HEK293 (cell line): ENCODE measurements around the gene DHRS4L2.
"Not testable (repeated sequence)": the region's sequence is repeated elsewhere in the genome, so short reads cannot be mapped to it uniquely, and the experiment has no call there.

Source experiments
- CTCF ChIA-PET: fragments of 350-600 bp; formaldehyde crosslinking; extraction: SDS; loops from one replicate; lab custom pipeline; 2021; ENCODE audit warnings: antibody characterized with exemption; lab: Yijun Ruan, JAX
- POLR2A ChIA-PET: fragments of 300-600 bp; formaldehyde crosslinking; extraction: SDS; loops from one replicate; lab custom pipeline; 2020; ENCODE audit warnings: antibody characterized with exemption, inconsistent platforms; lab: Yijun Ruan, JAX
- H3K27ac ChIP-seq: fragments of 200-500 bp; sonication (Bioruptor generic); 2 replicates; pipeline ENCODE4 v1.5.1; 2014; ENCODE audit warnings: low read depth, low read length, control low read depth, inconsistent platforms; ENCODE audit errors: extremely low read depth
- H3K36me3 ChIP-seq, 2 experiments: fragments of 200-500 bp in 1 of 2; sonication (Bioruptor generic) in 1 of 2; 1 replicate in 1 of 2; 2 replicates in 1 of 2; pipeline ENCODE4 v1.5.1; 2014 to 2017; ENCODE audit warnings: inconsistent platforms in 2 of 2, low read length in 2 of 2; ENCODE audit not compliant: control insufficient read depth in 2 of 2, insufficient read depth in 1 of 2
- H3K4me1 ChIP-seq: fragments of 200-500 bp; sonication (Bioruptor generic); 2 replicates; pipeline ENCODE4 v1.5.1; 2014; ENCODE audit warnings: mild to moderate bottlenecking, low read length, inconsistent platforms; ENCODE audit not compliant: control insufficient read depth, insufficient read depth
- H3K4me3 ChIP-seq: 2 replicates; pipeline ENCODE4 v1.5.1; 2011; ENCODE audit warnings: low read depth, mild to moderate bottlenecking, control low read depth, low read length, moderate library complexity
- H3K9me3 ChIP-seq: fragments of 200-500 bp; sonication (Bioruptor generic); 2 replicates; pipeline ENCODE4 v1.5.1; 2014; ENCODE audit warnings: low read depth, low read length, inconsistent platforms; ENCODE audit not compliant: control insufficient read depth, insufficient read depth
- GFI1B ChIP-seq: fragments of 450-650 bp; formaldehyde crosslinking; IDR thresholded peaks from 2 replicates; pipeline ENCODE4 v1.5.1; 2016; ENCODE audit warnings: missing biosample characterization, missing genetic modification characterization
- GLIS2 ChIP-seq: fragments of 450-650 bp; formaldehyde crosslinking; IDR thresholded peaks from 2 replicates; pipeline ENCODE4 v1.5.1; 2016; ENCODE audit warnings: missing biosample characterization, missing genetic modification characterization
- MYNN ChIP-seq: fragments of 450-650 bp; formaldehyde crosslinking; IDR thresholded peaks from 2 replicates; pipeline ENCODE4 v1.5.1; 2016; ENCODE audit warnings: missing biosample characterization, missing genetic modification characterization, borderline replicate concordance
- OVOL3 ChIP-seq: fragments of 450-650 bp; formaldehyde crosslinking; IDR thresholded peaks from 2 replicates; pipeline ENCODE4 v1.5.1; 2016; ENCODE audit warnings: missing biosample characterization, missing genetic modification characterization
- SP3 ChIP-seq: fragments of 450-650 bp; formaldehyde crosslinking; IDR thresholded peaks from 2 replicates; pipeline ENCODE4 v1.5.1; 2016; ENCODE audit warnings: missing biosample characterization, missing genetic modification characterization
- TCF7L2 ChIP-seq: IDR thresholded peaks from 2 replicates; pipeline ENCODE4 v1.6.1; 2011; ENCODE audit warnings: low read depth, mild to moderate bottlenecking, inconsistent platforms, low read length, moderate library complexity, borderline replicate concordance
- YY2 ChIP-seq: fragments of 450-650 bp; formaldehyde crosslinking; IDR thresholded peaks from 2 replicates; pipeline ENCODE4 v1.5.1; 2016; ENCODE audit warnings: missing biosample characterization, missing genetic modification characterization
- ZBTB17 ChIP-seq: fragments of 450-650 bp; formaldehyde crosslinking; IDR thresholded peaks from 2 replicates; pipeline ENCODE4 v1.5.1; 2016; ENCODE audit warnings: missing biosample characterization, missing genetic modification characterization
- ZBTB48 ChIP-seq: fragments of 450-650 bp; formaldehyde crosslinking; IDR thresholded peaks from 2 replicates; pipeline ENCODE4 v1.5.1; 2016; ENCODE audit warnings: missing biosample characterization, missing genetic modification characterization
- ZIC2 ChIP-seq: fragments of 450-650 bp; formaldehyde crosslinking; IDR thresholded peaks from 2 replicates; pipeline ENCODE4 v1.5.1; 2016; ENCODE audit warnings: missing biosample characterization, missing genetic modification characterization
- ZNF10 ChIP-seq: fragments of 450-650 bp; formaldehyde crosslinking; IDR thresholded peaks from 2 replicates; pipeline ENCODE4 v1.5.1; 2017; ENCODE audit warnings: missing biosample characterization, missing genetic modification characterization
- ZNF19 ChIP-seq: fragments of 450-650 bp; formaldehyde crosslinking; IDR thresholded peaks from 2 replicates; pipeline ENCODE4; 2016; ENCODE audit warnings: missing biosample characterization, missing genetic modification characterization, low read depth
- ZNF391 ChIP-seq: fragments of 450-650 bp; formaldehyde crosslinking; IDR thresholded peaks from 2 replicates; pipeline ENCODE4 v1.5.1; 2016; ENCODE audit warnings: low read depth, missing biosample characterization, missing genetic modification characterization, borderline replicate concordance
- ZNF404 ChIP-seq: fragments of 450-650 bp; formaldehyde crosslinking; IDR thresholded peaks from 2 replicates; pipeline ENCODE4 v1.5.1; 2017; ENCODE audit warnings: missing biosample characterization, missing genetic modification characterization
- ZNF548 ChIP-seq: fragments of 450-650 bp; formaldehyde crosslinking; IDR thresholded peaks from 2 replicates; pipeline ENCODE4 v1.5.1; 2016; ENCODE audit warnings: missing biosample characterization, missing genetic modification characterization
- ZNF571 ChIP-seq: fragments of 450-650 bp; formaldehyde crosslinking; IDR thresholded peaks from 2 replicates; pipeline ENCODE4 v1.5.0; 2017; ENCODE audit warnings: missing biosample characterization, missing genetic modification characterization
- ZNF610 ChIP-seq: fragments of 450-650 bp; formaldehyde crosslinking; IDR thresholded peaks from 2 replicates; pipeline ENCODE4 v1.5.1; 2016; ENCODE audit warnings: missing biosample characterization, missing genetic modification characterization, borderline replicate concordance
- ZNF677 ChIP-seq: fragments of 450-650 bp; IDR thresholded peaks from 2 replicates; pipeline ENCODE4 v1.5.0; 2018; ENCODE audit warnings: missing biosample characterization, mild to moderate bottlenecking, missing genetic modification characterization, moderate library complexity
- TF ChIP-seq, protein P1 (sequence below): fragments of 450-650 bp; formaldehyde crosslinking; IDR thresholded peaks from 2 replicates; pipeline ENCODE4 v1.5.1; 2016; ENCODE audit warnings: missing biosample characterization, missing genetic modification characterization, borderline replicate concordance
- TF ChIP-seq, protein P2 (sequence below): fragments of 450-650 bp; formaldehyde crosslinking; IDR thresholded peaks from 2 replicates; pipeline ENCODE4 v1.5.1; 2016; ENCODE audit warnings: missing biosample characterization, missing genetic modification characterization
- TF ChIP-seq, protein P3 (sequence below): fragments of 450-650 bp; formaldehyde crosslinking; IDR thresholded peaks from 2 replicates; pipeline ENCODE4 v1.5.1; 2016; ENCODE audit warnings: missing biosample characterization, missing genetic modification characterization
- TF ChIP-seq, protein P4 (sequence below): fragments of 450-650 bp; formaldehyde crosslinking; optimal IDR thresholded peaks from 2 replicates; pipeline ENCODE3; 2016; ENCODE audit warnings: missing biosample characterization, mild to moderate bottlenecking, missing genetic modification characterization
- TF ChIP-seq, protein P5 (sequence below): fragments of 450-650 bp; formaldehyde crosslinking; IDR thresholded peaks from 2 replicates; pipeline ENCODE4 v1.5.1; 2016; ENCODE audit warnings: missing biosample characterization, missing genetic modification characterization

Gene DHRS4L2

DNA sequence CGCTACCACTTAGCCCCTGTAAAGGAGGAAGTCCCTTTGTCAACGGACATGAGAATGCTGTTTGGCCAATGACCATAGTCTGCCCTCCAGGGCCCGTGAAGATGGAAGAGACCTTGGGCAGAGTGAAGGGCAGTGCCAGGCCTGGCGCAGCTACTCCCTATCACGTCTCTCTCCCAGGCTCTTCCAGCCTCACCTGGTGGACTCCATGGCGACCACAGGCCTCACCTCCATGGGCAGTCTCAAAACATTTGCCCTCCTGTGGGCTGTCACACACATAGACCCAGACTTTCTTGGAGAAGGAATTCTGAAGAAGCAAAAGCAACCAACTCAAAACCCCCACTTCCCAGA is 35.6 kb upstream of the DHRS4L2 start:
- peak overlapping the region; percentile 61; the same call in 1 of the 2 replicates for H3K27ac ChIP-seq
- POLR2A ChIA-PET, result interaction anchor here (1.2 kb wide), 1 partner anchor 141 kb away, joined by 4 read pairs; the partner anchor contains the start of gene PCK2
- H3K9me3 ChIP-seq, H3K36me3 ChIP-seq, H3K4me1 ChIP-seq: not testable (repeated sequence)
- H3K4me3 ChIP-seq, result peak overlapping the region; percentile 94
- CTCF ChIA-PET, result interaction anchor here (1.0 to 3.8 kb wide), 7 partner anchors 8 to 489 kb away, joined by 4 to 13 read pairs (median 5); no protein-coding TSS in a partner anchor

DNA sequence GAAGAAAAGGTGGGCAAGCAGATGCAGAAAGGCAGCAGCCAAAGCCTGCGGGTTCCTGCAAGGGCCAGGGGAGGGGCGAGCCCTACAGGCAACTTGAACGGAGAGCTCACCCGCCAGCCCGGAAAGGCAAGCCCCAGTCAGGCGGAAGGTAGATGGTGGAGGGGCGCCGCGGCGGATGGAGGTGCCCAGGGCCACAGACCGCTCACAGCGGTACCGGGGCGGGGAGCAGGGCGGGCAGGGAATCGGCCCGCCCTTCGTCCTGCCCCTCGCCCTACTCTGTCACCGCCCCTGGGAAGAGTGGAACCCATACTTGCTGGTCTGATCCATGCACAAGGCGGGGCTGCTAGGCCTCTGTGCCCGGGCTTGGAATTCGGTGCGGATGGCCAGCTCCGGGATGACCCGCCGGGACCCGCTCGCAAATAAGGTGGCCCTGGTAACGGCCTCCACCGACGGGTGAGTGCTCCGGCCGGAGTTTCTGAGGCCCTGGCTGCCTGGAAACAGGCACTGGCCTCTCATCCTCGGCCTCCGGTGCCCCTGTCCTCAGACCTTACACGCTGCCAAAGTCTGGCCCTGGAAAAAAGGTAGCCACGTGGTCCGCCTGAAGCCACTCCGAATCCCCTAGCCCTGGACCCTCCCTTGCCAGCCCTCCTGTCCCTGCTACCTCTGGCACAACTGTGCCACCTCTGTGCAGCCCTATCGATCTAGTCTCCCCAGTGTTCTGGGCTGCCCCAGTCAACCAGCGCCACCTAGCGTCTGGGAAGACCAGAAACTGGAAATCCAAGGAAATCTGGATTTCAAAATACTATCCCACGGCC is 35.1 kb upstream of the DHRS4L2 start, which contains the start of gene DHRS4:
Gene DHRS4, plus strand, starts transcription at position 307 of the 815 bp plus-strand sequence. Its CDS starts 19 bp downstream, at position 326.
- peak within 1 kb of the TSS; percentile 94 for H3K4me3 ChIP-seq
- H3K36me3 ChIP-seq, result peaks cover 0 to 5% of the 10 kb centered on the region in 2 experiments; a peak in 1 of 3 replicates
- POLR2A ChIA-PET, result interaction anchor here (1.2 kb wide), 1 partner anchor 140 kb away, joined by 4 read pairs; the partner anchor contains the start of gene PCK2
- CTCF ChIA-PET, result interaction anchor here (0.6 to 3.8 kb wide), 13 partner anchors 9 to 648 kb away, joined by 3 to 13 read pairs (median 4); partner anchors contain the start of gene AP1G2
- H3K9me3 ChIP-seq, result no peaks in the 10 kb centered on the region
- peak within 1 kb of the TSS; percentile 61; the same call in 1 of the 2 replicates for H3K27ac ChIP-seq
- no peaks in the 10 kb centered on the region for H3K4me1 ChIP-seq
- TF ChIP-seq ZIC2 (tag by site-specific recombination), result peak; percentile 76
- TF ChIP-seq, protein P1, sequence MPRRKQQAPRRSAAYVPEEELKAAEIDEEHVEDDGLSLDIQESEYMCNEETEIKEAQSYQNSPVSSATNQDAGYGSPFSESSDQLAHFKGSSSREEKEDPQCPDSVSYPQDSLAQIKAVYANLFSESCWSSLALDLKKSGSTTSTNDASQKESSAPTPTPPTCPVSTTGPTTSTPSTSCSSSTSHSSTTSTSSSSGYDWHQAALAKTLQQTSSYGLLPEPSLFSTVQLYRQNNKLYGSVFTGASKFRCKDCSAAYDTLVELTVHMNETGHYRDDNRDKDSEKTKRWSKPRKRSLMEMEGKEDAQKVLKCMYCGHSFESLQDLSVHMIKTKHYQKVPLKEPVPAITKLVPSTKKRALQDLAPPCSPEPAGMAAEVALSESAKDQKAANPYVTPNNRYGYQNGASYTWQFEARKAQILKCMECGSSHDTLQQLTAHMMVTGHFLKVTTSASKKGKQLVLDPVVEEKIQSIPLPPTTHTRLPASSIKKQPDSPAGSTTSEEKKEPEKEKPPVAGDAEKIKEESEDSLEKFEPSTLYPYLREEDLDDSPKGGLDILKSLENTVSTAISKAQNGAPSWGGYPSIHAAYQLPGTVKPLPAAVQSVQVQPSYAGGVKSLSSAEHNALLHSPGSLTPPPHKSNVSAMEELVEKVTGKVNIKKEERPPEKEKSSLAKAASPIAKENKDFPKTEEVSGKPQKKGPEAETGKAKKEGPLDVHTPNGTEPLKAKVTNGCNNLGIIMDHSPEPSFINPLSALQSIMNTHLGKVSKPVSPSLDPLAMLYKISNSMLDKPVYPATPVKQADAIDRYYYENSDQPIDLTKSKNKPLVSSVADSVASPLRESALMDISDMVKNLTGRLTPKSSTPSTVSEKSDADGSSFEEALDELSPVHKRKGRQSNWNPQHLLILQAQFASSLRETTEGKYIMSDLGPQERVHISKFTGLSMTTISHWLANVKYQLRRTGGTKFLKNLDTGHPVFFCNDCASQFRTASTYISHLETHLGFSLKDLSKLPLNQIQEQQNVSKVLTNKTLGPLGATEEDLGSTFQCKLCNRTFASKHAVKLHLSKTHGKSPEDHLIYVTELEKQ (tag by site-specific recombination), result peak; percentile 46; the same call in 1 of the 2 replicates
- no peak for TF ChIP-seq ZNF404 (tag by site-specific recombination)
- TF ChIP-seq ZNF571 (tag by site-specific recombination), result no peak
- TF ChIP-seq ZNF19 (tag by site-specific recombination), result no peak
- no peak for TF ChIP-seq GFI1B (tag by site-specific recombination)
- TF ChIP-seq, protein P2, sequence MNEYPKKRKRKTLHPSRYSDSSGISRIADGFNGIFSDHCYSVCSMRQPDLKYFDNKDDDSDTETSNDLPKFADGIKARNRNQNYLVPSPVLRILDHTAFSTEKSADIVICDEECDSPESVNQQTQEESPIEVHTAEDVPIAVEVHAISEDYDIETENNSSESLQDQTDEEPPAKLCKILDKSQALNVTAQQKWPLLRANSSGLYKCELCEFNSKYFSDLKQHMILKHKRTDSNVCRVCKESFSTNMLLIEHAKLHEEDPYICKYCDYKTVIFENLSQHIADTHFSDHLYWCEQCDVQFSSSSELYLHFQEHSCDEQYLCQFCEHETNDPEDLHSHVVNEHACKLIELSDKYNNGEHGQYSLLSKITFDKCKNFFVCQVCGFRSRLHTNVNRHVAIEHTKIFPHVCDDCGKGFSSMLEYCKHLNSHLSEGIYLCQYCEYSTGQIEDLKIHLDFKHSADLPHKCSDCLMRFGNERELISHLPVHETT, result peak; percentile 72
- no peak; the same call in 1 of the 2 replicates for TF ChIP-seq OVOL3 (tag by site-specific recombination)
- TF ChIP-seq ZNF677 (tag by site-specific recombination), result no peak
- TF ChIP-seq, protein P3, sequence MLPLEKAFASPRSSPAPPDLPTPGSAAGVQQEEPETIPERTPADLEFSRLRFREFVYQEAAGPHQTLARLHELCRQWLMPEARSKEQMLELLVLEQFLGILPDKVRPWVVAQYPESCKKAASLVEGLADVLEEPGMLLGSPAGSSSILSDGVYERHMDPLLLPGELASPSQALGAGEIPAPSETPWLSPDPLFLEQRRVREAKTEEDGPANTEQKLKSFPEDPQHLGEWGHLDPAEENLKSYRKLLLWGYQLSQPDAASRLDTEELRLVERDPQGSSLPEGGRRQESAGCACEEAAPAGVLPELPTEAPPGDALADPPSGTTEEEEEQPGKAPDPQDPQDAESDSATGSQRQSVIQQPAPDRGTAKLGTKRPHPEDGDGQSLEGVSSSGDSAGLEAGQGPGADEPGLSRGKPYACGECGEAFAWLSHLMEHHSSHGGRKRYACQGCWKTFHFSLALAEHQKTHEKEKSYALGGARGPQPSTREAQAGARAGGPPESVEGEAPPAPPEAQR (tag by site-specific recombination), result no peak
- TF ChIP-seq, protein P4, sequence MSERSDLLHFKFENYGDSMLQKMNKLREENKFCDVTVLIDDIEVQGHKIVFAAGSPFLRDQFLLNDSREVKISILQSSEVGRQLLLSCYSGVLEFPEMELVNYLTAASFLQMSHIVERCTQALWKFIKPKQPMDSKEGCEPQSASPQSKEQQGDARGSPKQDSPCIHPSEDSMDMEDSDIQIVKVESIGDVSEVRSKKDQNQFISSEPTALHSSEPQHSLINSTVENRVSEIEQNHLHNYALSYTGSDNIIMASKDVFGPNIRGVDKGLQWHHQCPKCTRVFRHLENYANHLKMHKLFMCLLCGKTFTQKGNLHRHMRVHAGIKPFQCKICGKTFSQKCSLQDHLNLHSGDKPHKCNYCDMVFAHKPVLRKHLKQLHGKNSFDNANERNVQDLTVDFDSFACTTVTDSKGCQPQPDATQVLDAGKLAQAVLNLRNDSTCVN (tag by site-specific recombination), result peak; percentile 31
- TF ChIP-seq SP3 (tag by site-specific recombination), result peak; percentile 92
- 0 out of 2 replicates have a peak, but pooled peaks have one; percentile 34 for TF ChIP-seq MYNN
- TF ChIP-seq YY2 (tag by site-specific recombination), result no peak
- TF ChIP-seq ZNF391 (tag by site-specific recombination), result peak; percentile 78
- peak; percentile 25; the same call in 1 of the 2 replicates for TF ChIP-seq ZNF548 (tag by site-specific recombination)
- TF ChIP-seq, protein P5, sequence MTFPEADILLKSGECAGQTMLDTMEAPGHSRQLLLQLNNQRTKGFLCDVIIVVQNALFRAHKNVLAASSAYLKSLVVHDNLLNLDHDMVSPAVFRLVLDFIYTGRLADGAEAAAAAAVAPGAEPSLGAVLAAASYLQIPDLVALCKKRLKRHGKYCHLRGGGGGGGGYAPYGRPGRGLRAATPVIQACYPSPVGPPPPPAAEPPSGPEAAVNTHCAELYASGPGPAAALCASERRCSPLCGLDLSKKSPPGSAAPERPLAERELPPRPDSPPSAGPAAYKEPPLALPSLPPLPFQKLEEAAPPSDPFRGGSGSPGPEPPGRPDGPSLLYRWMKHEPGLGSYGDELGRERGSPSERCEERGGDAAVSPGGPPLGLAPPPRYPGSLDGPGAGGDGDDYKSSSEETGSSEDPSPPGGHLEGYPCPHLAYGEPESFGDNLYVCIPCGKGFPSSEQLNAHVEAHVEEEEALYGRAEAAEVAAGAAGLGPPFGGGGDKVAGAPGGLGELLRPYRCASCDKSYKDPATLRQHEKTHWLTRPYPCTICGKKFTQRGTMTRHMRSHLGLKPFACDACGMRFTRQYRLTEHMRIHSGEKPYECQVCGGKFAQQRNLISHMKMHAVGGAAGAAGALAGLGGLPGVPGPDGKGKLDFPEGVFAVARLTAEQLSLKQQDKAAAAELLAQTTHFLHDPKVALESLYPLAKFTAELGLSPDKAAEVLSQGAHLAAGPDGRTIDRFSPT (tag by site-specific recombination), result peak; percentile 95
- peak; percentile 90 for TF ChIP-seq ZBTB48
- peak; percentile 67; the same call in 1 of the 2 replicates for TF ChIP-seq ZNF610 (tag by site-specific recombination)
- no peak for TF ChIP-seq TCF7L2
- TF ChIP-seq ZNF10 (tag by site-specific recombination), result peak; percentile 71; the same call in 1 of the 2 replicates
- TF ChIP-seq GLIS2 (tag by site-specific recombination), result no peak
- peak; percentile 90 for TF ChIP-seq ZBTB17 (tag by site-specific recombination)
